Measurements from ENCODE around the gene STK36. TPM values are rescaled to one million over a fixed set of nuclear protein-coding genes. Genes with fewer than 3 reads are reported as not detected.

Gene STK36
- total and polyA plus RNA-seq, 4 donors, result 18.0 to 70.6 (median 31.3) TPM

DNA sequence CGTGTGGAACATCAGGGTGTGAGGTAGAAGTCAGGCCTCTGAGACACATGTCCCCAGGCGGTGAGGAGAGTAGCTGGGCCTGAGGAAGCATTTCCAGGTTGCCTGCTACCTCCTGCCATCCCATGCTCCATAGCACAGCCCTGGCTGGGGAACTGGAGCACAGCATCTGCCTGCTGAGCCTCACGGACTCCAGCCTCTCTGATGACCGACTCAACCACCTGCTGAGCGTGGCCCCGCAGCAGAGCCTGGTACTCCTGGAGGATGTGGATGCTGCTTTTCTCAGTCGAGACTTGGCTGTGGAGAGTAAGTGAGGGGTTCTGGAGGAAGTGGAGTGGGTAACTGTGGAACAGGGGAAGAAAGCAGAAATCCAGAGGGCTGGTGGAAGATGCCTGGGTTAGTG, 9.5 kb upstream of the STK36 start:
- 86 to 92% methylated on average over 7 of the region's 7 CpGs for WGBS, 2 donors
- Histone ChIP-seq H3K9ac (ENCODE audit: insufficient read depth in 1 of 2, low read length in 2 of 2) (no peak overlapping the region), H3K36me3 (ENCODE audit: control insufficient read depth in 4 of 4, insufficient read depth in 4 of 4, low read length in 4 of 4) (peaks cover 30 to 44% (median 37%) of the 10 kb centered on the region in 4 donors), H3K27ac (ENCODE audit: low read depth in 1 of 2, low read length in 1 of 2) (no peak overlapping the region), H3K4me3 (no peak overlapping the region), H3K9me3 (ENCODE audit: control insufficient read depth in 4 of 4, insufficient read depth in 3 of 4, low read length in 3 of 4) (no peaks in the 10 kb centered on the region), H3K4me1 (ENCODE audit: control insufficient read depth in 5 of 5, insufficient read depth in 5 of 5, low read length in 5 of 5) (peaks cover 0 to 18% (median 5%) of the 10 kb centered on the region in 5 donors), H3K27me3 (ENCODE audit: control insufficient read depth in 3 of 3, insufficient read depth in 3 of 3, low read length in 2 of 3) (no peaks in the 10 kb centered on the region)
- ATAC-seq (ENCODE audit: insufficient read depth, low FRiP score) (no peak), DNase-seq (no peak)
- no peak for TF ChIP-seq CTCF (IDR thresholded peaks at IDR 0.05; ENCODE audit: control extremely low read depth, extremely low read depth)

DNA sequence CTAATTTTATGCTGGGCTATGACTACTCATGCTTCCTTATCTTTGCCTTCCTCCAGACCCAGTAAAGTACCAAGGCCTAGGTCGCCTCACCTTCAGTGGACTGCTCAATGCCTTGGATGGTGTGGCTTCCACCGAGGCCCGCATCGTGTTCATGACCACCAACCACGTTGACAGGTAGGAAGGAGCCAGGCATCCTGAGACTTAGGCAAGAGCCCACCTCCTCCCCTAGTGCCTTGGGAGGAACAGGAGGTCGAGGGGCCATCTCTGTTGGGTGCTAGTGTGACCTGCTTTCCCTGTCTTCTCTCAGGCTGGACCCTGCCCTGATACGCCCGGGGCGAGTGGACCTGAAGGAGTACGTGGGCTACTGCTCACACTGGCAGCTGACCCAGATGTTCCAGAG, 9.1 kb upstream of the STK36 start:
- peaks cover 0 to 18% (median 5%) of the 10 kb centered on the region in 5 donors for H3K4me1 ChIP-seq (ENCODE audit: control insufficient read depth in 5 of 5, insufficient read depth in 5 of 5, low read length in 5 of 5)
- ATAC-seq (ENCODE audit: insufficient read depth, low FRiP score) (no peak), DNase-seq (no peak)
- no peak overlapping the region for H3K27ac ChIP-seq (ENCODE audit: low read depth in 1 of 2, low read length in 1 of 2)
- no peak overlapping the region for H3K9ac ChIP-seq (ENCODE audit: insufficient read depth in 1 of 2, low read length in 2 of 2)
- 92 to 95% methylated on average over 10 of the region's 10 CpGs for WGBS, 2 donors
- H3K36me3 ChIP-seq (ENCODE audit: control insufficient read depth in 4 of 4, insufficient read depth in 4 of 4, low read length in 4 of 4), result peaks cover 30 to 48% (median 38%) of the 10 kb centered on the region in 4 donors
- no peaks in the 10 kb centered on the region for H3K9me3 ChIP-seq (ENCODE audit: control insufficient read depth in 4 of 4, insufficient read depth in 3 of 4, low read length in 3 of 4)
- no peak overlapping the region for H3K4me3 ChIP-seq
- no peaks in the 10 kb centered on the region for H3K27me3 ChIP-seq (ENCODE audit: control insufficient read depth in 3 of 3, insufficient read depth in 3 of 3, low read length in 2 of 3)
- no peak for TF ChIP-seq CTCF (IDR thresholded peaks at IDR 0.05; ENCODE audit: control extremely low read depth, extremely low read depth)

GRCh38 chr2:218663901-218664300, 8.0 kb upstream of the STK36 start:
- Histone ChIP-seq H3K36me3 (ENCODE audit: control insufficient read depth in 4 of 4, insufficient read depth in 4 of 4, low read length in 4 of 4) (peaks cover 37 to 53% (median 44%) of the 10 kb centered on the region in 4 donors), H3K9me3 (ENCODE audit: control insufficient read depth in 4 of 4, insufficient read depth in 3 of 4, low read length in 3 of 4) (no peaks in the 10 kb centered on the region), H3K9ac (ENCODE audit: insufficient read depth in 1 of 2, low read length in 2 of 2) (no peak overlapping the region), H3K4me3 (no peak overlapping the region), H3K4me1 (ENCODE audit: control insufficient read depth in 5 of 5, insufficient read depth in 5 of 5, low read length in 5 of 5) (peaks cover 0 to 11% (median 5%) of the 10 kb centered on the region in 5 donors), H3K27ac (ENCODE audit: low read depth in 1 of 2, low read length in 1 of 2) (no peak overlapping the region), H3K27me3 (ENCODE audit: control insufficient read depth in 3 of 3, insufficient read depth in 3 of 3, low read length in 2 of 3) (no peaks in the 10 kb centered on the region)
- no peak for TF ChIP-seq CTCF (IDR thresholded peaks at IDR 0.05; ENCODE audit: control extremely low read depth, extremely low read depth)
- 93 to 94% methylated on average over 15 of the region's 15 CpGs for WGBS, 2 donors
- DNase-seq, result no peak
- ATAC-seq (ENCODE audit: insufficient read depth, low FRiP score), result no peak

- no peak for TF ChIP-seq CTCF (IDR thresholded peaks at IDR 0.05; ENCODE audit: control extremely low read depth, extremely low read depth)
- no peak overlapping the region for H3K27ac ChIP-seq (ENCODE audit: low read depth in 1 of 2, low read length in 1 of 2)
- no peak overlapping the region for H3K4me3 ChIP-seq
- DNase-seq (no peak), ATAC-seq (ENCODE audit: insufficient read depth, low FRiP score) (no peak)
- WGBS, 2 donors, result 96 to 99% methylated on average over 7 of the region's 7 CpGs
- peaks cover 0 to 11% (median 5%) of the 10 kb centered on the region in 5 donors for H3K4me1 ChIP-seq (ENCODE audit: control insufficient read depth in 5 of 5, insufficient read depth in 5 of 5, low read length in 5 of 5)
- H3K27me3 ChIP-seq (ENCODE audit: control insufficient read depth in 3 of 3, insufficient read depth in 3 of 3, low read length in 2 of 3), result no peaks in the 10 kb centered on the region
- H3K9me3 ChIP-seq (ENCODE audit: control insufficient read depth in 4 of 4, insufficient read depth in 3 of 4, low read length in 3 of 4), result no peaks in the 10 kb centered on the region
- H3K9ac ChIP-seq (ENCODE audit: insufficient read depth in 1 of 2, low read length in 2 of 2), result no peak overlapping the region
- H3K36me3 ChIP-seq (ENCODE audit: control insufficient read depth in 4 of 4, insufficient read depth in 4 of 4, low read length in 4 of 4), result peaks cover 37 to 53% (median 49%) of the 10 kb centered on the region in 4 donors
Observed at GRCh38 chr2:218664653-218665052, 7.2 kb upstream of the STK36 start.

All from lung (tissue), 12 donors.